GM23248 (cell line): ENCODE data around the gene CACNA2D2. TPM values are rescaled to one million over a fixed set of nuclear protein-coding genes. Genes with fewer than 3 reads are reported as not detected.
A peak's percentile ranks its signal among the peaks of the same experiment; 100 is the strongest.

Experiments used
- DNase-seq: peaks from one replicate; pipeline ENCODE4 v3.0.0-alpha.2; 2015
- H2AFZ ChIP-seq: fragments of 200-600 bp; sonication (generic); 2 replicates; pipeline ENCODE4 v1.6.1; 2016; ENCODE audit warnings: antibody characterized with exemption
- H3F3A ChIP-seq: fragments of 200-600 bp; sonication (generic); 2 replicates; pipeline ENCODE4 v1.6.1; 2016; ENCODE audit warnings: mild to moderate bottlenecking, antibody characterized with exemption, mixed run types; ENCODE audit not compliant: insufficient read depth
- H3K27ac ChIP-seq: fragments of 200-600 bp; sonication (generic); 2 replicates; pipeline ENCODE4 v1.5.1; 2016; ENCODE audit warnings: mild to moderate bottlenecking
- H3K27me3 ChIP-seq: fragments of 200-600 bp; sonication (generic); replicated peaks from 2 replicates; pipeline ENCODE4 v1.6.1; 2016; ENCODE audit warnings: mild to moderate bottlenecking; ENCODE audit not compliant: insufficient read depth
- H3K36me3 ChIP-seq: fragments of 200-600 bp; sonication (generic); 2 replicates; pipeline ENCODE4 v1.6.1; 2016; ENCODE audit warnings: low read depth, mild to moderate bottlenecking
- H3K4me1 ChIP-seq: fragments of 200-600 bp; sonication (generic); 2 replicates; pipeline ENCODE4 v1.6.1; 2016; ENCODE audit warnings: mild to moderate bottlenecking; ENCODE audit not compliant: insufficient read depth
- H3K4me2 ChIP-seq: fragments of 200-600 bp; sonication (generic); one replicate; pipeline ENCODE4 v1.6.1; 2016; ENCODE audit warnings: mild to moderate bottlenecking; ENCODE audit not compliant: unreplicated experiment
- H3K4me3 ChIP-seq: fragments of 200-600 bp; sonication (generic); 2 replicates; pipeline ENCODE4 v1.5.1; 2016; ENCODE audit warnings: mild to moderate bottlenecking
- H3K79me2 ChIP-seq: fragments of 200-600 bp; sonication (generic); 2 replicates; pipeline ENCODE4 v1.6.1; 2016; ENCODE audit warnings: mild to moderate bottlenecking; ENCODE audit not compliant: insufficient read depth
- H3K9ac ChIP-seq: fragments of 200-600 bp; sonication (generic); 2 replicates; pipeline ENCODE4 v1.6.1; 2016; ENCODE audit warnings: mild to moderate bottlenecking
- H3K9me2 ChIP-seq: fragments of 200-600 bp; sonication (generic); 2 replicates; pipeline ENCODE4 v1.6.1; 2016; ENCODE audit warnings: mixed run types, mild to moderate bottlenecking, moderate library complexity; ENCODE audit not compliant: insufficient read depth
- H3K9me3 ChIP-seq: fragments of 200-600 bp; sonication (generic); one replicate; pipeline ENCODE4 v1.6.1; 2017; ENCODE audit warnings: low read depth
- H4K20me1 ChIP-seq: fragments of 200-600 bp; sonication (generic); 2 replicates; pipeline ENCODE4 v1.6.0; 2016; ENCODE audit not compliant: insufficient read depth
- EZH2 ChIP-seq: fragments of 200-600 bp; sonication (generic); IDR thresholded peaks from 2 replicates; pipeline ENCODE4 v1.6.1; 2018; ENCODE audit warnings: antibody characterized with exemption, mild to moderate bottlenecking; ENCODE audit not compliant: insufficient read depth, poor library complexity, severe bottlenecking
- EZH2phosphoT487 ChIP-seq: fragments of 200-600 bp; sonication (generic); IDR thresholded peaks from 2 replicates; pipeline ENCODE4 v1.6.1; 2018; ENCODE audit warnings: antibody characterized with exemption, moderate library complexity, mild to moderate bottlenecking, low read depth; ENCODE audit not compliant: insufficient read depth
- WGBS, 2 experiments: methylation state at CpG; one replicate each; pipeline ENCODE4 v1.1.6; 2015 to 2017; ENCODE audit warnings: low lambda C conversion rate in 2 of 2, low coverage in 1 of 2; ENCODE audit errors: missing lambda C conversion rate in 2 of 2; 5-methylcytosine and 5-hydroxymethylcytosine counted together
- in situ Hi-C: fragments of 300-500 bp; cut with MboI; formaldehyde crosslinking; loops from 2 replicates; pipeline ENCODE4 v1.15.0; 2020
- polyA plus RNA-seq: library from polyadenylated mRNA; unstranded; fragments of >200 nt; fragmentation: Nextera tagmentation; extraction: Ambion mirVana; gene quantifications from 2 replicates; pipeline ENCODE4 v1.2.1, GENCODE V29; 2016
- total RNA-seq: library from RNA; depleted of rRNA; stranded (reverse); fragments of >200 nt; shearing (Covaris generic); gene quantifications from 2 replicates; pipeline ENCODE4 v1.2.3, GENCODE V29; 2014

The CACNA2D2 gene
- total and polyA plus RNA-seq, 2 experiments from 2014 or later, result not detected

GRCh38 chr3:50357481-50357880 is 146.0 kb downstream of the CACNA2D2 start:
- Histone ChIP-seq H3K79me2 (peaks cover 67% of the 10 kb centered on the region), H3K27me3 (no peaks in the 10 kb centered on the region), H3K9ac (peak overlapping the region; percentile 89), H3K27ac (no peak overlapping the region), H2AFZ (no peak overlapping the region), H3F3A (peaks cover 14% of the 10 kb centered on the region; the same call in 1 of the 2 replicates), H3K4me1 (peaks cover 25% of the 10 kb centered on the region), H3K36me3 (peaks cover 7% of the 10 kb centered on the region; the same call in 1 of the 2 replicates), H3K4me3 (peak overlapping the region; percentile 75), H3K4me2 (peak overlapping the region; percentile 98), H3K9me3 (no peaks in the 10 kb centered on the region), H4K20me1 (peaks cover 10% of the 10 kb centered on the region; the same call in 1 of the 2 replicates), H3K9me2 (no peaks in the 10 kb centered on the region)
- WGBS, 2 experiments, result 46 to 61% methylated on average over 1 of the region's 1 CpG
- DNase-seq, result peak; percentile 16
- in situ Hi-C loops, result no loop called here
- TF ChIP-seq EZH2 (no peak), EZH2phosphoT487 (no peak)

- Histone ChIP-seq H3K4me3 (peak overlapping the region; percentile 75), H3K27me3 (no peaks in the 10 kb centered on the region), H3K79me2 (peaks cover 76% of the 10 kb centered on the region), H3K36me3 (peaks cover 7% of the 10 kb centered on the region; the same call in 1 of the 2 replicates), H2AFZ (no peak overlapping the region), H3K9me2 (no peaks in the 10 kb centered on the region), H3K4me2 (peak overlapping the region; percentile 98), H3K9ac (peak overlapping the region; percentile 89; the same call in 1 of the 2 replicates), H4K20me1 (peaks cover 10% of the 10 kb centered on the region; the same call in 1 of the 2 replicates), H3K9me3 (no peaks in the 10 kb centered on the region), H3F3A (peaks cover 14% of the 10 kb centered on the region; the same call in 1 of the 2 replicates), H3K4me1 (peaks cover 30% of the 10 kb centered on the region), H3K27ac (no peak overlapping the region)
- 22 to 38% methylated on average over 4 to 5 of the region's 5 CpGs for WGBS, 2 experiments
- in situ Hi-C loops, result no loop called here
- TF ChIP-seq EZH2, result no peak
- no peak for TF ChIP-seq EZH2phosphoT487
- DNase-seq, result peak; percentile 65
Measured at GRCh38 chr3:50356553-50356952, 146.9 kb downstream of the CACNA2D2 start.

- in situ Hi-C loops, result no loop called here
- H3K9me2 ChIP-seq, result no peaks in the 10 kb centered on the region
- peaks cover 7% of the 10 kb centered on the region; the same call in 1 of the 2 replicates for H3K36me3 ChIP-seq
- H3K9me3 ChIP-seq, result no peaks in the 10 kb centered on the region
- WGBS, 2 experiments, result 68 to 74% methylated on average over 5 of the region's 5 CpGs
- peak overlapping the region; percentile 98 for H3K4me2 ChIP-seq
- peaks cover 10% of the 10 kb centered on the region; the same call in 1 of the 2 replicates for H4K20me1 ChIP-seq
- H3K27ac ChIP-seq, result no peak overlapping the region
- no peak overlapping the region for H2AFZ ChIP-seq
- H3K4me3 ChIP-seq, result peak overlapping the region; percentile 75
- peaks cover 14% of the 10 kb centered on the region; the same call in 1 of the 2 replicates for H3F3A ChIP-seq
- TF ChIP-seq EZH2, result no peak
- TF ChIP-seq EZH2phosphoT487, result no peak
- H3K4me1 ChIP-seq, result peaks cover 35% of the 10 kb centered on the region
- H3K27me3 ChIP-seq, result no peaks in the 10 kb centered on the region
- peak overlapping the region; percentile 89; the same call in 1 of the 2 replicates for H3K9ac ChIP-seq
- peaks cover 82% of the 10 kb centered on the region for H3K79me2 ChIP-seq
- DNase-seq, result peak; percentile 13
Measured at GRCh38 chr3:50355829-50356552, 147.4 kb downstream of the CACNA2D2 start.

- in situ Hi-C loops, result no loop called here
- Histone ChIP-seq H3K27me3 (no peaks in the 10 kb centered on the region), H3K9ac (no peak overlapping the region), H3K4me1 (peaks cover 38% of the 10 kb centered on the region), H2AFZ (no peak overlapping the region), H3K9me3 (no peaks in the 10 kb centered on the region), H4K20me1 (peaks cover 10% of the 10 kb centered on the region; the same call in 1 of the 2 replicates), H3K4me3 (no peak overlapping the region), H3K36me3 (peaks cover 7% of the 10 kb centered on the region; the same call in 1 of the 2 replicates), H3F3A (peaks cover 14% of the 10 kb centered on the region; the same call in 1 of the 2 replicates), H3K27ac (no peak overlapping the region), H3K79me2 (peaks cover 88% of the 10 kb centered on the region), H3K4me2 (no peak overlapping the region), H3K9me2 (no peaks in the 10 kb centered on the region)
- 61 to 64% methylated on average over 7 of the region's 7 CpGs for WGBS, 2 experiments
- DNase-seq, result no peak
- no peak for TF ChIP-seq EZH2
- no peak for TF ChIP-seq EZH2phosphoT487
Measured at GRCh38 chr3:50354850-50355249, 148.6 kb downstream of the CACNA2D2 start.
